DND-41 (cell line): Measurements from ENCODE around the gene TPPP2.

Experiments
- ATAC-seq: fragments of 200-7000 bp; cut with Tn5 transposase; 3 replicates; pipeline ENCODE4 v1.9.1; 2021; ENCODE audit warnings: low read depth; ENCODE audit not compliant: insufficient read depth
- DNase-seq: peaks from one replicate; pipeline ENCODE4 v3.0.0-alpha.2; 2020
- H2AFZ ChIP-seq: 2 replicates; pipeline ENCODE4 v1.6.0; 2012; ENCODE audit warnings: low read depth, low read length
- H3K27ac ChIP-seq: 2 replicates; pipeline ENCODE4 v1.5.1; 2012; ENCODE audit warnings: low read length, inconsistent platforms
- H3K27me3 ChIP-seq: fragments of 200-600 bp; sonication (generic); 2 replicates; pipeline ENCODE4 v1.6.0; 2012; ENCODE audit warnings: low read length, mild to moderate bottlenecking, inconsistent platforms; ENCODE audit not compliant: insufficient read depth, poor library complexity
- H3K36me3 ChIP-seq: 2 replicates; pipeline ENCODE4 v1.5.1; 2012; ENCODE audit warnings: low read length, inconsistent platforms; ENCODE audit not compliant: insufficient read depth
- H3K4me1 ChIP-seq: 2 replicates; pipeline ENCODE4 v1.5.1; 2012; ENCODE audit warnings: mild to moderate bottlenecking, low read length; ENCODE audit not compliant: insufficient read depth
- H3K4me2 ChIP-seq: 2 replicates; pipeline ENCODE4 v1.6.0; 2012; ENCODE audit warnings: mild to moderate bottlenecking, moderate library complexity, low read length, inconsistent platforms; ENCODE audit not compliant: insufficient read depth
- H3K4me3 ChIP-seq, 2 experiments: fragments of 200-600 bp in 1 of 2; shearing (Covaris generic) in 1 of 2; 2 replicates each; pipeline ENCODE4 v1.5.1; 2012 to 2016; ENCODE audit warnings: inconsistent platforms in 2 of 2, low read length in 2 of 2, mild to moderate bottlenecking in 2 of 2, low read depth in 1 of 2, moderate library complexity in 1 of 2
- H3K79me2 ChIP-seq: 2 replicates; pipeline ENCODE4 v1.6.0; 2012; ENCODE audit warnings: low read length, inconsistent platforms; ENCODE audit not compliant: insufficient read depth
- H3K9ac ChIP-seq: 2 replicates; pipeline ENCODE4 v1.6.0; 2012; ENCODE audit warnings: low read depth, mild to moderate bottlenecking, inconsistent platforms, low read length, moderate library complexity
- H3K9me3 ChIP-seq: 2 replicates; pipeline ENCODE4 v1.5.1; 2012; ENCODE audit warnings: low read length, moderate library complexity, mild to moderate bottlenecking, inconsistent platforms; ENCODE audit not compliant: insufficient read depth, severe bottlenecking
- H4K20me1 ChIP-seq: 2 replicates; pipeline ENCODE4 v1.6.0; 2012; ENCODE audit warnings: low read length; ENCODE audit not compliant: insufficient read depth
- CTCF ChIP-seq: IDR thresholded peaks from 2 replicates; pipeline ENCODE4 v1.5.1; 2012; ENCODE audit warnings: borderline replicate concordance, low read length, moderate library complexity, mild to moderate bottlenecking; ENCODE audit not compliant: poor library complexity, severe bottlenecking; ENCODE audit errors: extremely low read depth
- EZH2 ChIP-seq: IDR thresholded peaks from 3 replicates; pipeline ENCODE4 v1.6.1; 2012; ENCODE audit warnings: borderline replicate concordance, low read depth, mild to moderate bottlenecking, moderate library complexity, low read length, inconsistent platforms; ENCODE audit not compliant: severe bottlenecking

The TPPP2 gene

GRCh38 chr14:21058903-21059302 lies 28.9 kb downstream of the TPPP2 start:
- no peak for ATAC-seq
- TF ChIP-seq CTCF (no peak), EZH2 (no peak)
- Histone ChIP-seq H4K20me1 (no peaks in the 10 kb centered on the region), H3K79me2 (no peaks in the 10 kb centered on the region), H3K4me1 (no peaks in the 10 kb centered on the region), H3K4me2 (no peak overlapping the region), H3K9ac (no peak overlapping the region), H2AFZ (no peak overlapping the region), H3K36me3 (no peaks in the 10 kb centered on the region), H3K9me3 (no peaks in the 10 kb centered on the region), H3K27me3 (peaks cover 27% of the 10 kb centered on the region), H3K27ac (no peak overlapping the region), H3K4me3 (no peak overlapping the region)
- DNase-seq, result no peak

GRCh38 chr14:21059842-21060613 lies 30.0 kb downstream of the TPPP2 start:
- peaks cover 24% of the 10 kb centered on the region for H3K27me3 ChIP-seq
- no peaks in the 10 kb centered on the region for H3K79me2 ChIP-seq
- H3K4me1 ChIP-seq, result no peaks in the 10 kb centered on the region
- H3K4me2 ChIP-seq, result no peak overlapping the region
- ATAC-seq (no peak), DNase-seq (no peak)
- H3K9ac ChIP-seq, result no peak overlapping the region
- H3K27ac ChIP-seq, result no peak overlapping the region
- no peak overlapping the region for H3K4me3 ChIP-seq
- no peaks in the 10 kb centered on the region for H3K36me3 ChIP-seq
- H3K9me3 ChIP-seq, result no peaks in the 10 kb centered on the region
- H4K20me1 ChIP-seq, result no peaks in the 10 kb centered on the region
- TF ChIP-seq CTCF, result no peak
- TF ChIP-seq EZH2, result no peak
- H2AFZ ChIP-seq, result no peak overlapping the region

- TF ChIP-seq EZH2 (no peak), CTCF (no peak)
- H3K27ac ChIP-seq, result no peak overlapping the region
- no peak overlapping the region for H2AFZ ChIP-seq
- no peaks in the 10 kb centered on the region for H3K9me3 ChIP-seq
- DNase-seq (no peak), ATAC-seq (no peak)
- H3K4me3 ChIP-seq, result no peak overlapping the region
- H3K4me2 ChIP-seq, result no peak overlapping the region
- peaks cover 24% of the 10 kb centered on the region for H3K27me3 ChIP-seq
- no peaks in the 10 kb centered on the region for H3K79me2 ChIP-seq
- no peaks in the 10 kb centered on the region for H3K4me1 ChIP-seq
- no peaks in the 10 kb centered on the region for H3K36me3 ChIP-seq
- no peaks in the 10 kb centered on the region for H4K20me1 ChIP-seq
- H3K9ac ChIP-seq, result no peak overlapping the region
Observed at GRCh38 chr14:21060614-21061346, 30.8 kb downstream of the TPPP2 start.
